ENCODE data around the gene GPX3. TPM values are rescaled to one million over a fixed set of nuclear protein-coding genes. Genes with fewer than 3 reads are reported as not detected.

GPX3 gene
- total and polyA plus RNA-seq, 4 experiments from 2014 or later = 1.5 TPM; not detected in 3

DNA sequence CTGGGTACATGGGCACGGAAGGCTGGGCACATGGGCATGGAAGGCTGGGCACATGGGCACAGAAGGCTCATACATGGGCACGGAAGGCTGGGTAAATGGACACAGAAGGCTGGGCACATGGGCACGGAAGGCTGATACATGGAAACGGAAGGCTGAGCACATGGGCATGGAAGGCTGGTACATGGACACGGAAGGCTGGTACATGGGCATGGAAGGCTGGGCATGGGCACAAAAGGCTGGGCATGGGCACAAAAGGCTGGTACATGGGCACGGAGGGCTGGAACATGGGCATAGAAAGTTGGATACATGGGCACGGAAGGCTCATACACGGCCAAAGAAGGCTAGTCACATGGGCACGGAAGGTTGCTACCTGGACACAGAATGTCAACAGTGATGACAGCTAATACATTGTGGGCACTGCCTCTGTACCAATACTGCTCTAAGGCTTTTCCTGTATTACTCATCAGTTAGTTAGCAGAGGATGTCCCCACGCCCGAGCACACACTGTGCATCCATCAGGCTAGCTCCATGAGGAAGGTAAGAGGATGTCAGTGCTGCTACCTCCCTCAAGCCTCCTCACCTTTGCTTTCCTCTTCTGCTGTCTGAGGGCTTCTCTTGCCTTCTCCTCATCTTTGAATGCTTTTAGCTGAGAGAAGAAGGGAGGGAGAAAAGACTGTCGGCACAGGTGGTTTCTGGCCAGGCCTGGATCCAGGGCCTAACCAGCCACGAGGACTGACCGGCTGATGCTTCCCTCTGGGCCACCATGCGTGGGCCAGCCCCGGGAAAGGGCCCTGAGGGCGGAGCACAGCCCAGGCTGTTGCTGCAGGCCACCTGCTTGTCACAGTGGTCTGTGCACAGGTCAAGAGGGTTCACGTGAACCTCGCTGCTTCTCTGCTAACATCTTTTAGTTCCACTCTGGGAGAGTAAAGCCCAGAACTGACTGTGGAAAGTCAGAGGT is 14.3 kb downstream of the GPX3 start:
- intact Hi-C loops (cut with micrococcal nuclease) = no loop called here
- no peaks in the 10 kb centered on the region for H3K27me3 ChIP-seq (ENCODE audit: insufficient read depth, low read length)
- peaks cover 70 to 93% of the 10 kb centered on the region in 2 donors for H3K36me3 Mint-ChIP-seq
- H3K27ac ChIP-seq (ENCODE audit: low read depth, low read length) = no peak overlapping the region
- H3K4me3 Mint-ChIP-seq = no peak overlapping the region
- H3K27me3 Mint-ChIP-seq = no peaks in the 10 kb centered on the region
- ChIA-PET CTCF (ENCODE audit: partially characterized antibody) (interaction anchor here (1.5 to 3.9 kb wide), 2 partner anchors 13 to 81 kb away, joined by 3 to 18 read pairs; no protein-coding TSS in a partner anchor), POLR2A (ENCODE audit: partially characterized antibody) (no interaction called here)
- no peak for DNase-seq
- H3K27ac Mint-ChIP-seq = peak overlapping the region in 3 of 7 donors; percentile 36 to 83 (median 74)
- no peaks in the 10 kb centered on the region for H3K4me1 Mint-ChIP-seq
- no peaks in the 10 kb centered on the region for H3K4me1 ChIP-seq (ENCODE audit: insufficient read depth, low read length)
- H3K4me3 ChIP-seq (ENCODE audit: low read length in 2 of 2) = no peak overlapping the region
- no peaks in the 10 kb centered on the region for H3K9me3 ChIP-seq (ENCODE audit: control insufficient read depth in 1 of 2, low read length in 2 of 2)
- peaks cover 0 to 2% (median 0%) of the 10 kb centered on the region in 8 donors for H3K9me3 Mint-ChIP-seq
- H3K36me3 ChIP-seq (ENCODE audit: insufficient read depth, low read length) = peaks cover 95% of the 10 kb centered on the region

GRCh38 chr5:151036556-151036955 is 16.2 kb downstream of the GPX3 start:
- no peaks in the 10 kb centered on the region for H3K9me3 ChIP-seq (ENCODE audit: control insufficient read depth in 1 of 2, low read length in 2 of 2)
- peaks cover 91% of the 10 kb centered on the region for H3K36me3 ChIP-seq (ENCODE audit: insufficient read depth, low read length)
- Mint-ChIP-seq H3K27ac (peak overlapping the region in 1 of 7 donors; percentile 37), H3K4me1 (no peaks in the 10 kb centered on the region), H3K27me3 (no peaks in the 10 kb centered on the region), H3K4me3 (no peak overlapping the region), H3K36me3 (peaks cover 70 to 91% of the 10 kb centered on the region in 2 donors), H3K9me3 (peaks cover 0 to 2% (median 0%) of the 10 kb centered on the region in 8 donors)
- no peaks in the 10 kb centered on the region for H3K4me1 ChIP-seq (ENCODE audit: insufficient read depth, low read length)
- ChIA-PET POLR2A (ENCODE audit: partially characterized antibody) (no interaction called here), CTCF (ENCODE audit: partially characterized antibody) (interaction anchor here (0.5 to 3.9 kb wide), 2 partner anchors 79 to 317 kb away, joined by 3 to 18 read pairs; no protein-coding TSS in a partner anchor)
- intact Hi-C loops (cut with micrococcal nuclease) = no loop called here
- H3K27me3 ChIP-seq (ENCODE audit: insufficient read depth, low read length) = no peaks in the 10 kb centered on the region
- H3K27ac ChIP-seq (ENCODE audit: low read depth, low read length) = no peak overlapping the region
- no peak overlapping the region for H3K4me3 ChIP-seq (ENCODE audit: low read length in 2 of 2)
- no peak for DNase-seq

GRCh38 chr5:151037561-151038411 is 17.4 kb downstream of the GPX3 start:
- intact Hi-C loops (cut with micrococcal nuclease) = no loop called here
- CTCF ChIA-PET (ENCODE audit: partially characterized antibody) = interaction anchor here (2.5 kb wide), 1 partner anchor 78 kb away, joined by 9 read pairs; no protein-coding TSS in a partner anchor
- H3K27me3 ChIP-seq (ENCODE audit: insufficient read depth, low read length) = no peaks in the 10 kb centered on the region
- H3K4me3 ChIP-seq (ENCODE audit: low read length in 2 of 2) = no peak overlapping the region
- no peak overlapping the region for H3K27ac ChIP-seq (ENCODE audit: low read depth, low read length)
- peaks cover 91% of the 10 kb centered on the region for H3K36me3 ChIP-seq (ENCODE audit: insufficient read depth, low read length)
- no peaks in the 10 kb centered on the region for H3K4me1 Mint-ChIP-seq
- no peaks in the 10 kb centered on the region for H3K4me1 ChIP-seq (ENCODE audit: insufficient read depth, low read length)
- no peaks in the 10 kb centered on the region for H3K27me3 Mint-ChIP-seq
- H3K9me3 Mint-ChIP-seq = no peaks in the 10 kb centered on the region
- peak overlapping the region in 1 of 7 donors; percentile 75 for H3K27ac Mint-ChIP-seq
- no peak overlapping the region for H3K4me3 Mint-ChIP-seq
- DNase-seq = no peak
- POLR2A ChIA-PET (ENCODE audit: partially characterized antibody) = no interaction called here
- no peaks in the 10 kb centered on the region for H3K9me3 ChIP-seq (ENCODE audit: control insufficient read depth in 1 of 2, low read length in 2 of 2)
- peaks cover 69 to 90% of the 10 kb centered on the region in 2 donors for H3K36me3 Mint-ChIP-seq

DNA sequence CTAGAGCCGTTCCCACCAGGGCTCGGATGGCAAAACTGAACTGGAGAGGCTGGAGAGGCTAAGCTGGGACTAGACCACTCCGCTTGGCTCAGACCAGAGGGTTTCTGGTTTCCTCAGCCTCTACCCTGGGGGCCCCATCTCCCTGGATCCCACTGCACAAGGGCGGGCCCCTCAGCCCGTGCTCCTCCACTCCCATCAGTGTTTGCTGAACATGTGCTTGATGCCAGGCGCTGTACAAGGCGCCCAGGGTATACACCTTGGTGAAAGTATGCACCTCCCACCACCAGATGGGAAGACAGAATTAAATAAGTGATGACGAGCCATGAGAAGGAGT is 18.0 kb downstream of the GPX3 start:
- Histone ChIP-seq H3K4me1 (ENCODE audit: insufficient read depth, low read length) (no peaks in the 10 kb centered on the region), H3K4me3 (ENCODE audit: low read length in 2 of 2) (no peak overlapping the region), H3K27ac (ENCODE audit: low read depth, low read length) (no peak overlapping the region), H3K9me3 (ENCODE audit: control insufficient read depth in 1 of 2, low read length in 2 of 2) (no peaks in the 10 kb centered on the region), H3K36me3 (ENCODE audit: insufficient read depth, low read length) (peaks cover 94% of the 10 kb centered on the region), H3K27me3 (ENCODE audit: insufficient read depth, low read length) (no peaks in the 10 kb centered on the region)
- no peak for DNase-seq
- intact Hi-C loops (cut with micrococcal nuclease) = no loop called here
- H3K27ac Mint-ChIP-seq = peak overlapping the region in 1 of 7 donors; percentile 81
- ChIA-PET POLR2A (ENCODE audit: partially characterized antibody) (no interaction called here), CTCF (ENCODE audit: partially characterized antibody) (interaction anchor here (2.5 kb wide), 1 partner anchor 77 kb away, joined by 9 read pairs; no protein-coding TSS in a partner anchor)
- no peaks in the 10 kb centered on the region for H3K4me1 Mint-ChIP-seq
- no peaks in the 10 kb centered on the region for H3K9me3 Mint-ChIP-seq
- H3K27me3 Mint-ChIP-seq = no peaks in the 10 kb centered on the region
- no peak overlapping the region for H3K4me3 Mint-ChIP-seq
- H3K36me3 Mint-ChIP-seq = peaks cover 73 to 91% of the 10 kb centered on the region in 2 donors

DNA sequence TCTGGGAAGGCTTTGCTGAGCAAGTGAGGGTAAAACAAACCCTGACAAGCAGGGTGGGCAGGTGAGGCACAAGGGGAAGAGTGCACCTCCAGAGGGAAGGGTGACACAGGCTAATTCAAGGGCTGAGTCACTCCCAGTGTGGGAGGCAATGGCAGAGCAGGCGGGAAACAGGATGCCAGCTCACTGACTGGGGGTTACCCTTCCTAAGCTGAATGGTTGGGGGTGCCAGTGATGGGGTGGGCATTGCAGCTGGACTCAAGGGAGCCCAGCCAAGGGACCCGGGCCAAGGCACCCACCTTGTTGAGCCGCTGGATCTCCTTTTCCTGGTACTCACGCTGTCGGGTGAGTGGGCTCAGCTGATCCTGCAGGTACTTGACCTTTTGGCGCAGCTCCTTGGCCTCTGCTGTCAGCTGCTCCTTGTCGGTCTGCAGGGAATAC is 18.4 kb downstream of the GPX3 start:
- Histone ChIP-seq H3K36me3 (ENCODE audit: insufficient read depth, low read length) (peaks cover 95% of the 10 kb centered on the region), H3K4me3 (ENCODE audit: low read length in 2 of 2) (no peak overlapping the region), H3K27ac (ENCODE audit: low read depth, low read length) (no peak overlapping the region), H3K4me1 (ENCODE audit: insufficient read depth, low read length) (no peaks in the 10 kb centered on the region), H3K27me3 (ENCODE audit: insufficient read depth, low read length) (no peaks in the 10 kb centered on the region), H3K9me3 (ENCODE audit: control insufficient read depth in 1 of 2, low read length in 2 of 2) (no peaks in the 10 kb centered on the region)
- no peak overlapping the region for H3K4me3 Mint-ChIP-seq
- H3K27me3 Mint-ChIP-seq = no peaks in the 10 kb centered on the region
- H3K27ac Mint-ChIP-seq = peak overlapping the region in 1 of 7 donors; percentile 81
- no peaks in the 10 kb centered on the region for H3K9me3 Mint-ChIP-seq
- no peaks in the 10 kb centered on the region for H3K4me1 Mint-ChIP-seq
- POLR2A ChIA-PET (ENCODE audit: partially characterized antibody) = no interaction called here
- CTCF ChIA-PET (ENCODE audit: partially characterized antibody) = interaction anchor here (0.9 to 2.5 kb wide), 3 partner anchors 9 to 196 kb away, joined by 3 to 9 read pairs (median 4); no protein-coding TSS in a partner anchor
- intact Hi-C loops (cut with micrococcal nuclease) = no loop called here
- no peak for DNase-seq
- peaks cover 73 to 91% of the 10 kb centered on the region in 2 donors for H3K36me3 Mint-ChIP-seq

DNA sequence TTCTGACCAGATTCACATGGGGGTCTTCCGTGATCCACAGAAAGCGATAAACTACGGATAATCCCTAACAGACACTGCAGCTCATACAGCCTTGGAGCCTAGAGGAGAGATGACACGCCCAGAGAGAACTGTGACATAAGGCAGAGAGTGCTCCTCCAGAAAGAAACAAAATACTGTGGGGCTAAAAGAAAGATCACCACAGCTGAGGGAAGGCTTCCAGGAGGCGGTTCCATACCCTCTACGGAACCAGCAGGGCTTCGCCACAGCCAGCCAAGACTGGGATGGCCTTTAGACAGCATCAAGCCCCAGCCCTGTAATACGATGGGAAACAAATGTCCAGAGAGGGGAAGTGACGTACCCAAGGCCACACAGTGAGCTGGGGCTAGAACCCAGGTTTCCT is 19.3 kb downstream of the GPX3 start:
- Mint-ChIP-seq H3K27ac (peak overlapping the region in 1 of 7 donors; percentile 13), H3K4me3 (no peak overlapping the region), H3K4me1 (no peaks in the 10 kb centered on the region), H3K9me3 (no peaks in the 10 kb centered on the region), H3K27me3 (no peaks in the 10 kb centered on the region), H3K36me3 (peaks cover 70 to 90% of the 10 kb centered on the region in 2 donors)
- Histone ChIP-seq H3K4me1 (ENCODE audit: insufficient read depth, low read length) (no peaks in the 10 kb centered on the region), H3K27me3 (ENCODE audit: insufficient read depth, low read length) (no peaks in the 10 kb centered on the region), H3K4me3 (ENCODE audit: low read length in 2 of 2) (no peak overlapping the region), H3K9me3 (ENCODE audit: control insufficient read depth in 1 of 2, low read length in 2 of 2) (no peaks in the 10 kb centered on the region), H3K36me3 (ENCODE audit: insufficient read depth, low read length) (peaks cover 94% of the 10 kb centered on the region), H3K27ac (ENCODE audit: low read depth, low read length) (no peak overlapping the region)
- DNase-seq = no peak
- ChIA-PET POLR2A (ENCODE audit: partially characterized antibody) (no interaction called here), CTCF (ENCODE audit: partially characterized antibody) (interaction anchor here (0.9 to 2.5 kb wide), 3 partner anchors 8 to 195 kb away, joined by 3 to 9 read pairs (median 4); no protein-coding TSS in a partner anchor)
- intact Hi-C loops (cut with micrococcal nuclease) = no loop called here
